Rectal smooth muscle tissue (tissue), 1 donor: ENCODE data around the gene SYT1.

ENCODE experiments used
- H3K27ac ChIP-seq: one replicate; pipeline ENCODE4 v1.7.0; 2013; ENCODE audit warnings: low read depth, low read length, inconsistent platforms
- H3K27me3 ChIP-seq: one replicate; pipeline ENCODE4 v1.7.0; 2013; ENCODE audit warnings: low read length; ENCODE audit not compliant: control insufficient read depth, insufficient read depth
- H3K36me3 ChIP-seq: one replicate; pipeline ENCODE4 v1.7.0; 2013; ENCODE audit warnings: low read length; ENCODE audit not compliant: control insufficient read depth, insufficient read depth
- H3K4me1 ChIP-seq: one replicate; pipeline ENCODE4 v1.7.0; 2013; ENCODE audit warnings: low read length; ENCODE audit not compliant: control insufficient read depth, insufficient read depth
- H3K4me3 ChIP-seq: one replicate; pipeline ENCODE4 v1.7.0; 2013; ENCODE audit warnings: low read length
- H3K9ac ChIP-seq: one replicate; pipeline ENCODE4 v1.7.0; 2013; ENCODE audit warnings: low read length

SYT1 gene

GRCh38 chr12:79227091-79227490 lies 362.5 kb downstream of the SYT1 start:
- no peaks in the 10 kb centered on the region for H3K27me3 ChIP-seq
- no peak overlapping the region for H3K9ac ChIP-seq
- no peak overlapping the region for H3K27ac ChIP-seq
- no peaks in the 10 kb centered on the region for H3K4me1 ChIP-seq
- no peak overlapping the region for H3K4me3 ChIP-seq
- no peaks in the 10 kb centered on the region for H3K36me3 ChIP-seq

- Histone ChIP-seq H3K4me3 (no peak overlapping the region), H3K27me3 (no peaks in the 10 kb centered on the region), H3K4me1 (no peaks in the 10 kb centered on the region)
These were observed 363.1 kb downstream of the SYT1 start for GRCh38 chr12:79227646-79228045.

GRCh38 chr12:79233341-79233781 lies 368.8 kb downstream of the SYT1 start:
- Histone ChIP-seq H3K9ac (no peak overlapping the region), H3K4me3 (no peak overlapping the region), H3K27me3 (no peaks in the 10 kb centered on the region), H3K27ac (no peak overlapping the region), H3K4me1 (no peaks in the 10 kb centered on the region), H3K36me3 (no peaks in the 10 kb centered on the region)

More at GRCh38 chr12:79227646-79228045, 363.1 kb downstream of the SYT1 start:
- Histone ChIP-seq H3K27ac (no peak overlapping the region), H3K9ac (no peak overlapping the region), H3K36me3 (no peaks in the 10 kb centered on the region)

- no peak overlapping the region for H3K9ac ChIP-seq
- no peaks in the 10 kb centered on the region for H3K4me1 ChIP-seq
- no peaks in the 10 kb centered on the region for H3K27me3 ChIP-seq
- no peak overlapping the region for H3K4me3 ChIP-seq
- H3K27ac ChIP-seq = no peak overlapping the region
- H3K36me3 ChIP-seq = no peaks in the 10 kb centered on the region
These were observed 372.3 kb downstream of the SYT1 start for GRCh38 chr12:79236920-79237319.

GRCh38 chr12:79238246-79238645 lies 373.7 kb downstream of the SYT1 start:
- H3K36me3 ChIP-seq = no peaks in the 10 kb centered on the region
- H3K27ac ChIP-seq = no peak overlapping the region
- no peak overlapping the region for H3K9ac ChIP-seq
- H3K4me3 ChIP-seq = no peak overlapping the region
- no peaks in the 10 kb centered on the region for H3K4me1 ChIP-seq
- H3K27me3 ChIP-seq = no peaks in the 10 kb centered on the region

- H3K9ac ChIP-seq = no peak overlapping the region
- no peaks in the 10 kb centered on the region for H3K4me1 ChIP-seq
These were observed 382.9 kb downstream of the SYT1 start for GRCh38 chr12:79247494-79247893.

GRCh38 chr12:79250186-79250585 lies 385.6 kb downstream of the SYT1 start:
- no peak overlapping the region for H3K9ac ChIP-seq
- no peaks in the 10 kb centered on the region for H3K36me3 ChIP-seq
- H3K4me1 ChIP-seq = no peaks in the 10 kb centered on the region
- no peak overlapping the region for H3K4me3 ChIP-seq
- H3K27me3 ChIP-seq = no peaks in the 10 kb centered on the region
- no peak overlapping the region for H3K27ac ChIP-seq

More at GRCh38 chr12:79247494-79247893, 382.9 kb downstream of the SYT1 start:
- Histone ChIP-seq H3K27ac (no peak overlapping the region), H3K27me3 (no peaks in the 10 kb centered on the region), H3K36me3 (no peaks in the 10 kb centered on the region), H3K4me3 (no peak overlapping the region)

GRCh38 chr12:79250960-79251755 lies 386.6 kb downstream of the SYT1 start:
- H3K9ac ChIP-seq = no peak overlapping the region
- H3K27me3 ChIP-seq = no peaks in the 10 kb centered on the region
- H3K27ac ChIP-seq = no peak overlapping the region
- H3K36me3 ChIP-seq = no peaks in the 10 kb centered on the region
- H3K4me1 ChIP-seq = no peaks in the 10 kb centered on the region
- H3K4me3 ChIP-seq = no peak overlapping the region

GRCh38 chr12:79252358-79253075 lies 387.9 kb downstream of the SYT1 start:
- Histone ChIP-seq H3K4me3 (no peak overlapping the region), H3K4me1 (no peaks in the 10 kb centered on the region), H3K27ac (no peak overlapping the region), H3K9ac (no peak overlapping the region), H3K36me3 (no peaks in the 10 kb centered on the region), H3K27me3 (no peaks in the 10 kb centered on the region)

GRCh38 chr12:79255288-79255687 lies 390.7 kb downstream of the SYT1 start:
- Histone ChIP-seq H3K4me3 (no peak overlapping the region), H3K4me1 (no peaks in the 10 kb centered on the region), H3K36me3 (no peaks in the 10 kb centered on the region), H3K9ac (no peak overlapping the region), H3K27ac (no peak overlapping the region), H3K27me3 (no peaks in the 10 kb centered on the region)

GRCh38 chr12:79260923-79261322 lies 396.3 kb downstream of the SYT1 start:
- H3K4me1 ChIP-seq = no peaks in the 10 kb centered on the region
- no peak overlapping the region for H3K4me3 ChIP-seq
- no peak overlapping the region for H3K27ac ChIP-seq
- H3K9ac ChIP-seq = no peak overlapping the region
- H3K36me3 ChIP-seq = no peaks in the 10 kb centered on the region
- no peaks in the 10 kb centered on the region for H3K27me3 ChIP-seq

- Histone ChIP-seq H3K9ac (no peak overlapping the region), H3K4me3 (no peak overlapping the region), H3K4me1 (no peaks in the 10 kb centered on the region), H3K27me3 (no peaks in the 10 kb centered on the region), H3K27ac (no peak overlapping the region), H3K36me3 (no peaks in the 10 kb centered on the region)
These were observed 398.4 kb downstream of the SYT1 start for GRCh38 chr12:79262938-79263337.
